Fibroblast of lung (primary cell): ENCODE results near the gene PANX2. TPM values are rescaled to one million over a fixed set of nuclear protein-coding genes. Genes with fewer than 3 reads are reported as not detected.

Experiments
- DNase-seq, 2 donors: peaks; one replicate each; pipeline versions ENCODE4 v3.0.0 to v3.0.0-alpha.2; 2010; ENCODE audit warnings: low read depth in 2 of 2
- H2AFZ ChIP-seq: 2 replicates; pipeline ENCODE4 v1.5.1; 2012; ENCODE audit warnings: low read length, control low read depth, inconsistent platforms
- H3K27ac ChIP-seq: 2 replicates; pipeline ENCODE4 v1.5.1; 2011; ENCODE audit warnings: low read length, control low read depth; ENCODE audit not compliant: insufficient read depth
- H3K27me3 ChIP-seq: 2 replicates; pipeline ENCODE4 v1.5.1; 2011; ENCODE audit warnings: mild to moderate bottlenecking, low read length; ENCODE audit not compliant: control insufficient read depth, insufficient read depth
- H3K36me3 ChIP-seq: 2 replicates; pipeline ENCODE4 v1.5.1; 2011; ENCODE audit warnings: low read length; ENCODE audit not compliant: control insufficient read depth, insufficient read depth
- H3K4me1 ChIP-seq: 2 replicates; pipeline ENCODE4 v1.5.1; 2011; ENCODE audit warnings: low read length; ENCODE audit not compliant: control insufficient read depth, insufficient read depth; ENCODE audit errors: extremely low read depth
- H3K4me2 ChIP-seq: 2 replicates; pipeline ENCODE4 v1.5.1; 2011; ENCODE audit warnings: low read length, control low read depth; ENCODE audit not compliant: insufficient read depth; ENCODE audit errors: extremely low read depth
- H3K4me3 ChIP-seq, 4 experiments: fragments of 200-600 bp in 1 of 4; sonication (generic) in 1 of 4; replicated peaks in 1 of 4; 2 replicates each; pipeline ENCODE4 v1.5.1; 2011 to 2016; ENCODE audit warnings: low read length in 4 of 4, low read depth in 3 of 4, mild to moderate bottlenecking in 3 of 4, control low read depth in 2 of 4, inconsistent platforms in 1 of 4, mixed read lengths in 1 of 4; ENCODE audit not compliant: insufficient read depth in 1 of 4; ENCODE audit errors: control extremely low read depth in 1 of 4
- H3K79me2 ChIP-seq: 2 replicates; pipeline ENCODE4 v1.5.1; 2012; ENCODE audit warnings: mild to moderate bottlenecking, low read length, inconsistent platforms; ENCODE audit not compliant: control insufficient read depth, insufficient read depth
- H3K9ac ChIP-seq: 2 replicates; pipeline ENCODE4 v1.5.1; 2011; ENCODE audit warnings: mild to moderate bottlenecking, low read length, control low read depth; ENCODE audit not compliant: insufficient read depth
- H3K9me3 ChIP-seq: 2 replicates; pipeline ENCODE4 v1.5.1; 2012; ENCODE audit warnings: low read depth, low read length; ENCODE audit not compliant: control insufficient read depth, insufficient read depth
- H4K20me1 ChIP-seq: 2 replicates; pipeline ENCODE4 v1.5.1; 2011; ENCODE audit warnings: low read length; ENCODE audit not compliant: control insufficient read depth, insufficient read depth; ENCODE audit errors: extremely low read depth
- EZH2 ChIP-seq: IDR thresholded peaks from 2 replicates; pipeline ENCODE4 v1.5.1; 2012; ENCODE audit warnings: low read length, control low read depth, mild to moderate bottlenecking; ENCODE audit errors: missing control alignments
- polyA plus RNA-seq, 2 donors: library from polyadenylated mRNA; depleted of rRNA in 1 of 2; stranded (reverse) in 1 of 2; unstranded in 1 of 2; fragments of >200 nt; gene quantifications; 2 replicates each; pipeline ENCODE4 v1.2.1, GENCODE V29; 2011 to 2012; ENCODE audit warnings: missing spikeins in 1 of 2
- total RNA-seq: library from RNA; depleted of rRNA; stranded (reverse); fragments of >200 nt; gene quantifications from 2 replicates; pipeline ENCODE4 v1.2.1, GENCODE V29; 2014
- TF ChIP-seq, protein P1 (sequence below), 2 donors: IDR thresholded peaks in 1 of 2; conservative IDR thresholded peaks in 1 of 2; 1 replicate in 1 of 2; 2 replicates in 1 of 2; pipeline ENCODE4 v1.5.1; 2011 to 2012; ENCODE audit warnings: low read length in 2 of 2, control low read depth in 1 of 2, inconsistent platforms in 1 of 2, low read depth in 1 of 2, mild to moderate bottlenecking in 1 of 2

PANX2 gene
- total and polyA plus RNA-seq, 2 donors (not counting 1 experiment from before 2014, with no cell fraction given), result 0.17 to 0.45 TPM

DNA sequence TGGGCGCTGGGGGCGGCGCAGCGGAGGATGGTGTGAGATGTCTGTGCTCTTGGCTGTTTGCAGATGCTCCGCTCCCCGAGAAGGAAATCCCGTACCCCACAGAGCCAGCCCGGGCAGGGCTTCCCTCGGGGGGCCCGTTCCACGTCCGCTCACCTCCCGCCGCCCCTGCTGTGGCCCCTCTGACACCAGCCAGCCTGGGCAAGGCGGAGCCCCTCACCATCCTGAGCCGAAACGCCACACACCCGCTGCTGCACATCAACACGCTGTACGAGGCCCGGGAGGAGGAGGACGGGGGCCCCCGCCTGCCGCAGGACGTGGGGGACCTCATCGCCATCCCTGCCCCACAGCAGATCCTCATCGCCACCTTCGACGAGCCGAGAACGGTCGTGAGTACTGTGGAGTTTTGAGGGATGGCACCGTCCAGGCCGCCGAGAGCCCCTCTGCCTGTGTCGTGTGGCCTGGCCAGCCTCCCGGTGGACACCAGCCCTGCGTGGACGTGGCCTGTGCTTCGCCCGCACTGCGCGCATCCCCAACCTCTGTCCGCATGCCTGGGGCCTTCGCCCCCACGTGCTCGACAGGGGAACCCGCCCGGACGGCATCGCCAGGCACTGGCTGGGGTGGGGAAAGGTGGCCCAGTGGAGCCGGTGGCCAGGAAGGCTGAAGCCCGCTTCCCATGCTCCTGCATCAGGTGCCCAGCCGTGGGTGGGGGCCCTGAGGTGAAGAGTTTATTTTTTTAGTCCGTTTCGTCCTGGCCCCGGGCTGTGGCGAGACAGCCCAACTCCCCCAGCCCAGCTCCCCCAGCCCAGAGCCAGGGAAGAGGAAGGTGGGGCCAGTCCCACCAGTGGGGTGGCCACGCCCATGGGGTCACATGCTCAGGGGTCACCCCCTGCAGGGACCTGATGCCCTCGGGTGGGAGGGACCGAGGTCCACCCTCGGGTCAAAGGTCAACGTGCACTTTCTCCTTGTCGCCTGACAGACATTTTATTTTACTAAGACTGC, 8.6 kb downstream of the PANX2 start:
- no peaks in the 10 kb centered on the region for H3K79me2 ChIP-seq
- DNase-seq, result no peak
- H3K9ac ChIP-seq, result no peak overlapping the region
- H3K4me3 ChIP-seq, result no peak overlapping the region
- no peaks in the 10 kb centered on the region for H4K20me1 ChIP-seq
- TF ChIP-seq, protein P1, sequence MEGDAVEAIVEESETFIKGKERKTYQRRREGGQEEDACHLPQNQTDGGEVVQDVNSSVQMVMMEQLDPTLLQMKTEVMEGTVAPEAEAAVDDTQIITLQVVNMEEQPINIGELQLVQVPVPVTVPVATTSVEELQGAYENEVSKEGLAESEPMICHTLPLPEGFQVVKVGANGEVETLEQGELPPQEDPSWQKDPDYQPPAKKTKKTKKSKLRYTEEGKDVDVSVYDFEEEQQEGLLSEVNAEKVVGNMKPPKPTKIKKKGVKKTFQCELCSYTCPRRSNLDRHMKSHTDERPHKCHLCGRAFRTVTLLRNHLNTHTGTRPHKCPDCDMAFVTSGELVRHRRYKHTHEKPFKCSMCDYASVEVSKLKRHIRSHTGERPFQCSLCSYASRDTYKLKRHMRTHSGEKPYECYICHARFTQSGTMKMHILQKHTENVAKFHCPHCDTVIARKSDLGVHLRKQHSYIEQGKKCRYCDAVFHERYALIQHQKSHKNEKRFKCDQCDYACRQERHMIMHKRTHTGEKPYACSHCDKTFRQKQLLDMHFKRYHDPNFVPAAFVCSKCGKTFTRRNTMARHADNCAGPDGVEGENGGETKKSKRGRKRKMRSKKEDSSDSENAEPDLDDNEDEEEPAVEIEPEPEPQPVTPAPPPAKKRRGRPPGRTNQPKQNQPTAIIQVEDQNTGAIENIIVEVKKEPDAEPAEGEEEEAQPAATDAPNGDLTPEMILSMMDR (conservative IDR thresholded peaks at IDR 0.05 in 1 of 2, IDR thresholded peaks at IDR 0.05 in 1 of 2; ENCODE audit: low read depth in 1 of 2, low read length in 2 of 2), result no peak
- TF ChIP-seq EZH2, result no peak
- no peak overlapping the region for H3K4me2 ChIP-seq
- H3K4me1 ChIP-seq, result peaks cover 2% of the 10 kb centered on the region
- H3K9me3 ChIP-seq, result no peaks in the 10 kb centered on the region
- no peak overlapping the region for H3K27ac ChIP-seq
- H2AFZ ChIP-seq, result no peak overlapping the region
- H3K36me3 ChIP-seq, result no peaks in the 10 kb centered on the region
- H3K27me3 ChIP-seq, result peaks cover 3% of the 10 kb centered on the region

DNA sequence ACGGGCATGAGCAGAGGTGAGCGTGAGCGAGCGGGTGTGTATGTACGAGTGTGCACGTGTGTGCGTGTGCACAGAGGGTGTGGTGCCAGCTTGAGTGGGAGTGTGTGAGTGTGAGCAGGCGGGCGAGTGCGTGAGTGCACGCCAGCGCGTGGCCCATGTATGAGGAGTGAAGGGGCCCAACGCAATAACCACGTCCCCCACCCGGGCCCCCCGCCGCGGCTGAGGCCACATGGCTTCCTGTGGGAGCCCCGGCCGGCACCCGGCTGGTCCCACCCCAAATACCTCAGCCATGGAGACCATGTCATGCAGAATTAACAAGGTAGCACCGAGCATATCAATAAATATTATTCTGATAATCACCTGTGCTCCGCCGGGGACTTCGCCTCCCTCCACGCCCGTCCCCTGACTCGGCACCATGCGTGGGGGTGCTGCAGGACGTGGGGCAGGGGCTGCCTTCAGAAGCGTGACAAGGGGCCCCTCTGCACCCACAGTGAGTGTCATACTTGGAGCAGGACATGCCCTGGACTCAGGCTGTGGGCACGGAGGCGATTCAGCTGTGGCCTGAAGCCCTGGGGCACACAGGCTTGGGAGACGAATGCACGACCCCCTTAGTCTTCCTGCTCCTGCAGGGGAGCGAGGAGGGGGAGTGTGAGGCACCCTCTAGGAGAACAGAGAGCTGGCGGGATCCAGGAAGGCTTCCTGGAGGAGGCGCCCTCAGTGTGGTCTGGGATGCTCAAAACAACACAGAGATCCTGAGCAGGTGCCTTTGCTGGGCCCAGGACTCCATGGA, 9.6 kb downstream of the PANX2 start:
- no peak for DNase-seq
- H3K9me3 ChIP-seq, result no peaks in the 10 kb centered on the region
- H3K27me3 ChIP-seq, result peaks cover 3% of the 10 kb centered on the region
- H3K36me3 ChIP-seq, result no peaks in the 10 kb centered on the region
- H2AFZ ChIP-seq, result no peak overlapping the region
- H3K4me2 ChIP-seq, result no peak overlapping the region
- H3K4me1 ChIP-seq, result peaks cover 2% of the 10 kb centered on the region
- H3K9ac ChIP-seq, result no peak overlapping the region
- TF ChIP-seq, protein P1 (conservative IDR thresholded peaks at IDR 0.05 in 1 of 2, IDR thresholded peaks at IDR 0.05 in 1 of 2; ENCODE audit: low read depth in 1 of 2, low read length in 2 of 2), result no peak
- no peak for TF ChIP-seq EZH2
- no peak overlapping the region for H3K27ac ChIP-seq
- no peaks in the 10 kb centered on the region for H3K79me2 ChIP-seq
- H3K4me3 ChIP-seq, result no peak overlapping the region
- H4K20me1 ChIP-seq, result no peaks in the 10 kb centered on the region
